Right lobe of liver (tissue), 6 donors: ENCODE measurements around the gene SCGB1A1. TPM values are rescaled to one million over a fixed set of nuclear protein-coding genes. Genes with fewer than 3 reads are reported as not detected.

ENCODE experiments used
- ATAC-seq, 4 donors: fragments of 200-7000 bp; cut with Tn5 transposase; one replicate each; pipeline ENCODE4 v1.9.1; 2020; ENCODE audit warnings: mild to moderate bottlenecking in 4 of 4, moderate library complexity in 4 of 4
- DNase-seq, 3 donors: peaks; one replicate each; pipeline ENCODE4 v3.0.0-alpha.2; 2020
- H3K27ac ChIP-seq, 3 donors: fragments of 200-600 bp; one replicate each; pipeline ENCODE4 v1.8.0; 2022
- H3K27me3 ChIP-seq, 2 donors: fragments of 200-600 bp; one replicate each; pipeline ENCODE4 v1.8.0; 2022
- H3K36me3 ChIP-seq, 4 donors: fragments of 200-600 bp; sonication (generic) in 1 of 4; one replicate each; pipeline versions ENCODE4 v1.5.1 to v1.8.0; 2017 to 2022; ENCODE audit warnings: control low read depth in 1 of 4
- H3K4me1 ChIP-seq, 4 donors: fragments of 200-600 bp; sonication (generic) in 1 of 4; one replicate each; pipeline versions ENCODE4 v1.5.1 to v1.8.0; 2017 to 2022; ENCODE audit warnings: control low read depth in 1 of 4
- H3K4me3 ChIP-seq, 3 donors: fragments of 200-600 bp; one replicate each; pipeline ENCODE4 v1.8.0; 2022
- H3K9me3 ChIP-seq, 4 donors: fragments of 200-600 bp; sonication (generic) in 1 of 4; one replicate each; pipeline versions ENCODE4 v1.5.1 to v1.8.0; 2017 to 2022; ENCODE audit warnings: control low read depth in 1 of 4
- POLR2A ChIP-seq: fragments of 450-650 bp; IDR thresholded peaks from one replicate; pipeline ENCODE4 v1.6.1; 2017; ENCODE audit warnings: antibody characterized with exemption, mild to moderate bottlenecking
- WGBS: methylation state at CpG from one replicate; pipeline ENCODE4 v1.1.6; 2018; ENCODE audit warnings: low coverage, low lambda C conversion rate; ENCODE audit not compliant: insufficient coverage; ENCODE audit errors: missing lambda C conversion rate; 5-methylcytosine and 5-hydroxymethylcytosine counted together
- intact Hi-C, 2 donors: fragments of 100-400 bp; cut with DNase I; formaldehyde crosslinking; loops; one replicate each; pipeline versions ENCODE4 v1.11.2 to v1.14.1; 2022
- total RNA-seq, 6 experiments: library from RNA; depleted of rRNA in 2 of 6; stranded (reverse); fragments of >200 nt in 2 of 6; fragmentation: NEBNext Ultra II Directional in 3 of 6; extraction: Animal tissue kit (Norgen Biotek cat#: 25700) in 3 of 6; gene quantifications; one replicate each; pipeline versions ENCODE4 v1.1.0 to v1.2.4, GENCODE V29; 2016 to 2023
- TF ChIP-seq, protein P1 (sequence below), 4 donors: fragments of 200-600 bp in 3 of 4; fragments of 450-650 bp in 1 of 4; IDR thresholded peaks; one replicate each; pipeline versions ENCODE4 v1.5.1 to v1.8.0; 2016 to 2022; ENCODE audit warnings: antibody characterized with exemption in 4 of 4, mild to moderate bottlenecking in 2 of 4
- donor health status: DM: no; HTN: yes; CAD: no.
- donor health status: DM: no; HTN: no; CAD: no.
- donor health status: DM: no; HTN: no; CAD: no.
- donor health status: DM: no; HTN: yes; CAD: no.
- donor health status: DM: no; HTN: yes; CAD: no.

Gene SCGB1A1
- total RNA-seq, 6 experiments from 2014 or later: not detected

GRCh38 chr11:62431171-62431901, 12.5 kb downstream of the SCGB1A1 start:
- no peaks in the 10 kb centered on the region for H3K36me3 ChIP-seq
- ATAC-seq (no peak), DNase-seq (no peak)
- H3K9me3 ChIP-seq: no peaks in the 10 kb centered on the region
- no peaks in the 10 kb centered on the region for H3K27me3 ChIP-seq
- TF ChIP-seq POLR2A: no peak
- TF ChIP-seq, protein P1, sequence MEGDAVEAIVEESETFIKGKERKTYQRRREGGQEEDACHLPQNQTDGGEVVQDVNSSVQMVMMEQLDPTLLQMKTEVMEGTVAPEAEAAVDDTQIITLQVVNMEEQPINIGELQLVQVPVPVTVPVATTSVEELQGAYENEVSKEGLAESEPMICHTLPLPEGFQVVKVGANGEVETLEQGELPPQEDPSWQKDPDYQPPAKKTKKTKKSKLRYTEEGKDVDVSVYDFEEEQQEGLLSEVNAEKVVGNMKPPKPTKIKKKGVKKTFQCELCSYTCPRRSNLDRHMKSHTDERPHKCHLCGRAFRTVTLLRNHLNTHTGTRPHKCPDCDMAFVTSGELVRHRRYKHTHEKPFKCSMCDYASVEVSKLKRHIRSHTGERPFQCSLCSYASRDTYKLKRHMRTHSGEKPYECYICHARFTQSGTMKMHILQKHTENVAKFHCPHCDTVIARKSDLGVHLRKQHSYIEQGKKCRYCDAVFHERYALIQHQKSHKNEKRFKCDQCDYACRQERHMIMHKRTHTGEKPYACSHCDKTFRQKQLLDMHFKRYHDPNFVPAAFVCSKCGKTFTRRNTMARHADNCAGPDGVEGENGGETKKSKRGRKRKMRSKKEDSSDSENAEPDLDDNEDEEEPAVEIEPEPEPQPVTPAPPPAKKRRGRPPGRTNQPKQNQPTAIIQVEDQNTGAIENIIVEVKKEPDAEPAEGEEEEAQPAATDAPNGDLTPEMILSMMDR (IDR thresholded peaks at IDR 0.05): no peak
- intact Hi-C loops: no loop called here
- no peak overlapping the region for H3K27ac ChIP-seq
- no peak overlapping the region for H3K4me3 ChIP-seq
- H3K4me1 ChIP-seq: peaks cover 0 to 36% (median 16%) of the 10 kb centered on the region in 4 donors
- WGBS: 83% methylated on average over 11 of the region's 11 CpGs

- intact Hi-C loops: no loop called here
- H3K36me3 ChIP-seq: no peaks in the 10 kb centered on the region
- DNase-seq: peak in 2 of 3 donors; percentile 66 to 77
- H3K27ac ChIP-seq: peak overlapping the region in 2 of 3 donors; percentile 48 to 62
- H3K9me3 ChIP-seq: no peaks in the 10 kb centered on the region
- H3K4me3 ChIP-seq: peak overlapping the region in 1 of 3 donors; percentile 0
- WGBS: 15% methylated on average over 8 of the region's 9 CpGs
- TF ChIP-seq POLR2A: no peak
- TF ChIP-seq, protein P1 (IDR thresholded peaks at IDR 0.05): peak in 1 of 4 donors; percentile 8
- no peaks in the 10 kb centered on the region for H3K27me3 ChIP-seq
- H3K4me1 ChIP-seq: peaks cover 0 to 27% (median 13%) of the 10 kb centered on the region in 4 donors
- peak; percentile 68 to 93 (median 78) for ATAC-seq
These were observed 13.9 kb downstream of the SCGB1A1 start for GRCh38 chr11:62432695-62433094.

GRCh38 chr11:62433141-62433903, 14.5 kb downstream of the SCGB1A1 start:
- TF ChIP-seq, protein P1 (IDR thresholded peaks at IDR 0.05): no peak
- no peak for TF ChIP-seq POLR2A
- WGBS: 26% methylated on average over 15 of the region's 16 CpGs
- ATAC-seq (peak; percentile 5 to 28 (median 22)), DNase-seq (no peak)
- H3K36me3 ChIP-seq: no peaks in the 10 kb centered on the region
- H3K4me3 ChIP-seq: no peak overlapping the region
- H3K27me3 ChIP-seq: no peaks in the 10 kb centered on the region
- intact Hi-C loops: no loop called here
- no peaks in the 10 kb centered on the region for H3K9me3 ChIP-seq
- H3K4me1 ChIP-seq: peaks cover 0 to 29% (median 16%) of the 10 kb centered on the region in 4 donors
- peak overlapping the region in 2 of 3 donors; percentile 48 to 62 for H3K27ac ChIP-seq

- ATAC-seq (peak in 1 of 4 donors; percentile 8), DNase-seq (no peak)
- H3K4me3 ChIP-seq: no peak overlapping the region
- H3K4me1 ChIP-seq: peaks cover 0 to 34% (median 18%) of the 10 kb centered on the region in 4 donors
- intact Hi-C loops: no loop called here
- H3K27ac ChIP-seq: peak overlapping the region in 1 of 3 donors; percentile 48
- no peaks in the 10 kb centered on the region for H3K27me3 ChIP-seq
- WGBS: 44% methylated on average over 3 of the region's 6 CpGs
- H3K36me3 ChIP-seq: no peaks in the 10 kb centered on the region
- no peaks in the 10 kb centered on the region for H3K9me3 ChIP-seq
- no peak for TF ChIP-seq POLR2A
- TF ChIP-seq, protein P1 (IDR thresholded peaks at IDR 0.05): no peak
These were observed 15.1 kb downstream of the SCGB1A1 start for GRCh38 chr11:62433904-62434276.
